ES-I3 (cell line): ENCODE measurements around the gene STK10.

Experiments
- H3K36me3 ChIP-seq: 2 replicates; pipeline ENCODE4 v1.6.1; 2013; ENCODE audit warnings: mild to moderate bottlenecking, low read length, control low read depth, moderate library complexity; ENCODE audit not compliant: insufficient read depth
- H3K4me1 ChIP-seq: 2 replicates; pipeline ENCODE4 v1.6.1; 2013; ENCODE audit warnings: mild to moderate bottlenecking, control low read depth, low read length; ENCODE audit not compliant: insufficient read depth
- H3K9ac ChIP-seq: 2 replicates; pipeline ENCODE4 v1.6.1; 2013; ENCODE audit warnings: low read depth, mild to moderate bottlenecking, low read length, moderate library complexity
- H3K9me3 ChIP-seq: 2 replicates; pipeline ENCODE4 v1.6.1; 2013; ENCODE audit warnings: mild to moderate bottlenecking, low read length, moderate library complexity; ENCODE audit not compliant: control insufficient read depth, insufficient read depth

Gene STK10

GRCh38 chr5:172003746-172004145 is 184.3 kb downstream of the STK10 start:
- Histone ChIP-seq H3K4me1 (peaks cover 39% of the 10 kb centered on the region), H3K9ac (no peak overlapping the region), H3K9me3 (no peaks in the 10 kb centered on the region), H3K36me3 (no peaks in the 10 kb centered on the region)

DNA sequence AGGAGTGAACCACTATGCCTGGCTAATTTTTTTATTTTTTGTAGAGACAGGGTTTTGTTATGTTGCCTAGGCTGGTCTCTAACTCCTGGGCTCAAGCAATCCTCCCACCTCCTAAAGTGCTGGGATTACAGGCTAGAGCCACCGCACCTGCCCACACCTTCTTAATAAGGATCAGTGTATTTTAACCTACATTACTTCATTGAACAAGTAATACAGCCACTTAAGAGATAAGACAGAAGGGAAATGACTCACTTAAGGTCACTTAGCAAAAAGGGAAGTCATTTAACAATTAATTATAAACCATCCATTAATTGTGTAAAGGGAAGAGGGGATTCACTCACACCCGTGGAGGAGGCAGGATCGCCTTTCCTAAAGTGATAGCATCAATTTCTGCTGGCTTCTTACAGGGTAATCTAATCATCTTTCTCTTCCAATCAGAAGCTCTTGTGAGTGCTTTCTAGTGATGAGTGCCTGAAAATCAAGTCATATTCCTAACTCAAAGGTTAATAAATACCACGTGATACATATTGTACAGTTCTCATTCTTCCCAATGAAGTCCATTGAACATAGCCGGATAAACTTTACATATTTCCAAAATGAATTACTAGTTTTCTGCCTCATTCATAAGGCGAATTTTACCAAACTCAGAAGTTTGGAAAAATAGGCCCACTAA is 185.0 kb downstream of the STK10 start:
- Histone ChIP-seq H3K36me3 (no peaks in the 10 kb centered on the region), H3K9me3 (no peaks in the 10 kb centered on the region), H3K9ac (no peak overlapping the region), H3K4me1 (peaks cover 38% of the 10 kb centered on the region)

- H3K36me3 ChIP-seq, result no peaks in the 10 kb centered on the region
- H3K4me1 ChIP-seq, result peaks cover 44% of the 10 kb centered on the region
- H3K9ac ChIP-seq, result no peak overlapping the region
- no peaks in the 10 kb centered on the region for H3K9me3 ChIP-seq
These were observed 185.7 kb downstream of the STK10 start for GRCh38 chr5:172002310-172002709.

- Histone ChIP-seq H3K4me1 (peaks cover 59% of the 10 kb centered on the region), H3K36me3 (peaks cover 3% of the 10 kb centered on the region; the same call in 1 of the 2 replicates), H3K9ac (no peak overlapping the region), H3K9me3 (no peaks in the 10 kb centered on the region)
These were observed 188.1 kb downstream of the STK10 start for GRCh38 chr5:171999877-172000276.

GRCh38 chr5:171999100-171999499 is 188.9 kb downstream of the STK10 start:
- peaks cover 3% of the 10 kb centered on the region; the same call in 1 of the 2 replicates for H3K36me3 ChIP-seq
- no peak overlapping the region for H3K9ac ChIP-seq
- H3K9me3 ChIP-seq, result no peaks in the 10 kb centered on the region
- peaks cover 56% of the 10 kb centered on the region for H3K4me1 ChIP-seq

- Histone ChIP-seq H3K9me3 (no peaks in the 10 kb centered on the region), H3K36me3 (peaks cover 3% of the 10 kb centered on the region; the same call in 1 of the 2 replicates), H3K4me1 (peaks cover 53% of the 10 kb centered on the region), H3K9ac (no peak overlapping the region)
These were observed 191.0 kb downstream of the STK10 start for GRCh38 chr5:171997011-171997410.

- Histone ChIP-seq H3K9me3 (no peaks in the 10 kb centered on the region), H3K36me3 (peaks cover 3% of the 10 kb centered on the region; the same call in 1 of the 2 replicates), H3K4me1 (peaks cover 21% of the 10 kb centered on the region), H3K9ac (no peak overlapping the region)
These were observed 195.2 kb downstream of the STK10 start for GRCh38 chr5:171992813-171993212.

GRCh38 chr5:171992305-171992704 is 195.7 kb downstream of the STK10 start:
- H3K9me3 ChIP-seq, result no peaks in the 10 kb centered on the region
- H3K36me3 ChIP-seq, result peaks cover 3% of the 10 kb centered on the region; the same call in 1 of the 2 replicates
- H3K4me1 ChIP-seq, result peaks cover 16% of the 10 kb centered on the region
- H3K9ac ChIP-seq, result no peak overlapping the region
